Stimulated activated CD8-positive, alpha-beta memory T cell treated with anti-CD3 and anti-CD28 coated beads, Interleukin-4, amount 100 ng/mL, for 48 hours (primary cell): ENCODE data around the gene LURAP1L.

Experiments used
- DNase-seq: peaks from one replicate; pipeline ENCODE4 v3.0.0-alpha.2; 2020

Gene LURAP1L

DNA sequence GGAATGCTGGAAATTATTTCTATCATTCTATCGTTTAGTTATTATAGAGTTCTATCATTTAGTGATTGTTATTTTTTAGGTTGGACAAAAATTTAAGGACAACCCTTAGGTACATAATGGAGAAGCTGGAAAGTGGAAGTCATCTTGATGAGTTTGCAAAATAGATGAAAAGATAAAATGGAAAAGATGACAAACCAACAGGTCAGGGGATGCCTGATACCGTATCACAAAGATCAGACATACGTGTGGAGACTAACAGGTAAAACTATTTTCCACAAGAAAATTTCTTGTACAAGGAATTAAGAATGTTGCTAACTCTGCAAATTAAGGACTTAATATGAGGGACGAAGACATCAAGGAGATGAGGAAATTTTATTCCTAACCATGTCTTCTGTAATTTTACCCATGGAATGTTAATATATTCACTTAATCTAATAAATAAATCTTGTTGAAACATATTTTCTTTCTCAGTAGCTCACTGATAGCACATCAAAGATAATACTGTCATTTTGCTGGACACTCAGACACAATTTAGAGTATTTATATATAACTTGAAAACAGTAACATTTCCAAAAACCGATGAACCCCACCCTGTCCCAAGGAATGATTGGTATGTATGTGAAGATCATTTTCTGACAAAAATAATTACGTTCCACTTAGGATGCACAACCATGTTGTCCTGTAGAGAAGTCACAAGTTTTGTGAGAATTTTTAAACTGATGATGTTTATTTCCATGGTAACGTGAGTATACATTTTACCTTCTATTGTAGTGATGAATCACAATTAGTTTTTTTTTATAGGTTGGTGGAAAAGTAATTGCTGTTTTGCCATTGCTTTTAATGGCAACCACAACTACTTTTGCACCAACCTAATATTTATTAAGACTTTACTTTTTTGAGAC, 2.6 kb downstream of the LURAP1L start:
- no peak for DNase-seq

GRCh38 chr9:12778389-12778788, 3.6 kb downstream of the LURAP1L start:
- DNase-seq, result no peak

GRCh38 chr9:12781226-12781733, 6.5 kb downstream of the LURAP1L start:
- no peak for DNase-seq

GRCh38 chr9:12783767-12784460, 9.1 kb downstream of the LURAP1L start:
- DNase-seq, result no peak

- no peak for DNase-seq
Measured at GRCh38 chr9:12784461-12785259, 9.8 kb downstream of the LURAP1L start.

GRCh38 chr9:12785260-12785770, 10.5 kb downstream of the LURAP1L start:
- DNase-seq, result no peak

DNA sequence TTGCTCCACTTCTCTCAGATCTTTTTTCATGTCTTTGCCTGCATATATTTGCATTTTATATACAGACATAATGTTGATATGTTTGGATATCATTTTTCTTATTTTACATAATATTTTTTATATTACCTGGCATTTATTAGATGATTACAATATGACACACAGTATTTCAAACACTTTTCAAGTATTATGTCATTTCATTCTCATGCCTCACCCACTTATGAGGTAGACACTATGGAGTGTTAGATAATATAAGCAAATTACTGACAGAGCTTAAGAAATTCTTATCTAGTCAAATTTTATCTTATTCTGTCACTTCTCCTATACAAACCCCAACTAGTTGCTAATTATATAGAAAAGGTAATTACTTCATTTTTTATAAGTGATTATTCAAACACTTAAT, 11.1 kb downstream of the LURAP1L start:
- DNase-seq, result no peak

GRCh38 chr9:12790001-12790400, 15.2 kb downstream of the LURAP1L start:
- DNase-seq, result no peak

DNA sequence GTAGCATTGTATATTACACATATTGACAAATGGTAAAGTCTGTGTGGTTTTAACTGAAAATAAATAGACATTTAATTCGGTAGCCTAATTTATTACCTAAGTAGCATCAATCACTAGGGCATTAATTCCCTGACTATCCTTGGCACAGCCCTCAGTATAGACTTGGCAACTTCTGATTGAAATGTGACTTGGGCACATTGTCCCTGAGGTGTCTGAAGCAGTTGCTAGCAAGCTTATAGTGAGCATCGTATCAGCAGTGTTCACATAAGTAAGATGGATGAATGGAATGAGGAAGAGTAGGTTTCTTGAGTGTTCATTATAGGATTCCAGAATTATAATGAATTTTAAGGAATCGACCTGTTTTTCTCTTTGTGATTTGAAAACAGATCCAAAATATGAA, 16.1 kb downstream of the LURAP1L start:
- DNase-seq, result no peak

GRCh38 chr9:12794101-12794799, 19.4 kb downstream of the LURAP1L start:
- DNase-seq, result no peak

- DNase-seq, result no peak
Measured at GRCh38 chr9:12796601-12797000, 21.8 kb downstream of the LURAP1L start.

DNA sequence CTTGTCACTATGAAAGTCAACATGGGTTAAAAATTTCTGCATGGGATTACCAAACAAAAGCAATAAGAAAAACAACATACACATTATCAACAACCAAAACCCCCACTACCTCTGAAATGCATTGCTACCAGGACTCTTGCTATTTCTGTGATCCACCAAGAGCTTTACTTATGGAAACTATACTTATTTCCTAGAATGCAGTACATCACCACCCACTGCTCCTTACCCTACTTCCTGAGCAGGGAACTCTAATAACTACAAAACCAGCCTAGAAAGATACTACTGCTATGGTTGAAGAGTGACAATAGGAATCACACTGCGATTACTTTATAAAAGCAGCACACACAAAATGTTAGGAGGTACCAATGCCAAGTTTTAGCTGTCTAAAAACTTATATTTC, 22.2 kb downstream of the LURAP1L start:
- no peak for DNase-seq

GRCh38 chr9:12798066-12798770, 23.4 kb downstream of the LURAP1L start:
- no peak for DNase-seq

DNA sequence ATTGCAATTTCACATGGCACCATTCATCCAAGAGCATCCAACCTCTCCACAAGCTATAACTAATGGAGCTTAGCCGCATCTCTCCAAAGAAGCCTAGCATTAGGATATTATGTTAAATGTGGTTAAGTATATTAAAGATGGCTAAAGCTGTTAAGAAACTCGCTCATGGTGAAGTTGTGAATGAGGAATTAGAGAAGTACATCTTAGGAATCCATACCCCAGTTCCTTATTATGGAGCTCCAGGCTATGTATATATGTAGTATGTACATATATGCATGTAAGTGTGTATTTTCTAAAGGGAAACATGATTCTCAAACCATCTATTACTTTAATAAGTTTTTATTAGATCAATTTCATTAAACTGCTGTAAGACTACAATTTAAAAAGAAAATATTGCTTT, 26.4 kb downstream of the LURAP1L start:
- no peak for DNase-seq

DNA sequence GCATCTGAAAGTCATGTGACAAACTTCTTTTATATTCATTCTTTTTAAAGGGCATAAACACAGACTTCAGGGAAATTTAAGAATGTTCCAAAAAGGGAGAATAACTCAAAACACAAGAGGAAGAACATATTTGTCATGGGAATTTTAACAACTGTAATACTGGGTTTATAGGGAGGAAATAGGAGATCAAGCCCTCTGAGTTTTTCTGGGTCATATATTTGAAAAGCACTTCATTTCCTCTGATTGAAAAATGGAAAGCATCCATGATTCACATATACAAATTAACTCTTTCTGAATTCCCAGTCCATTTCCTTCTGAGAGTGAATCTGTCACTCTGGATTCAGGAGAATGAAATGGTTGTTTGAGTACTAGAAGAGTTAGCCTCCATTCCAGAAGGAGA, 26.8 kb downstream of the LURAP1L start:
- no peak for DNase-seq

GRCh38 chr9:12802093-12802492, 27.3 kb downstream of the LURAP1L start:
- no peak for DNase-seq

- no peak for DNase-seq
Measured at GRCh38 chr9:12808569-12808968, 33.7 kb downstream of the LURAP1L start.

GRCh38 chr9:12809720-12810119, 34.9 kb downstream of the LURAP1L start:
- no peak for DNase-seq

GRCh38 chr9:12811935-12812334, 37.1 kb downstream of the LURAP1L start:
- no peak for DNase-seq

- no peak for DNase-seq
Measured at GRCh38 chr9:12812710-12813109, 37.9 kb downstream of the LURAP1L start.

DNA sequence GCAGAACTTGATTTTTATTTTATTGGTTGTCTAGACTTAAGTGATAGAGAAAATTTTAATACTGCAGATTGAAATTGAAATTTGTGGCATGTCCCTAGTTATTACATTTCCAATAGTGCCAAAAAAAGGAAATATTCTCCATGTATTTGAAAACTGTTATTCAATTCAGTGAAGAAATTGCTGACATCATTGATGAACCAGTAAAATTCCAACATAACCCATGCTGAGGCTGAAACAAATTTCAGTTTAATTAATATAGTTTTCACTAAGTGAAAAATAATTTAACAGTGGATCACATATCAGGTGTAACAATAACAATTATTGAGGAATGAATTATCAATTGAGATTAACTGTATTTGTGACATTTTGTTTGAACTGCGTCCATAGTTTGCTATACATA, 38.7 kb downstream of the LURAP1L start:
- DNase-seq, result no peak
